ENCODE results near the gene ZBTB25. TPM values are rescaled to one million over a fixed set of nuclear protein-coding genes. Genes with fewer than 3 reads are reported as not detected.

The ZBTB25 gene
- total and polyA plus RNA-seq, 2 donors (not counting 1 experiment from before 2014, with no cell fraction given): 7.2 to 9.2 TPM

DNA sequence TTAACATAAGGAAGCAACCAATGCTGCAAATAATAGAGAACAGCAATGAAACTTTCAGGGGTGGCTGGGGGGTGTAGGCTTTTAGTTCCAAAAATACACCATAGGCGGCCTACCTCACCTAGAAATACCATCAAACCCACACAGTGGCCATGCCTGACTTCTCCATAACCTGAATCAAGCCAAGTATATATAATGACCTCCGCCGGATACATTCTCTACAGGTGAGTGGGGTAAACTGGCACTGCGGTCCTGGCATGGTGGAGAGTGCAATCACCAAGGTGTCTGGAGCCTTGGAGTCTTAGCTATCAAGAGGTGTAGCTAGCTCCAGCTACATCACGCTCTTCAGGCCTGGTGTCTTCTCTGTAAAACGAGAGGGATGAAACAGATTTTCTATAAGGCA lies 1.2 kb downstream of the ZBTB25 start:
- Histone ChIP-seq H3K27ac (ENCODE audit: insufficient read depth, low read length) (peak overlapping the region; percentile 98), H3K27me3 (ENCODE audit: control insufficient read depth, insufficient read depth, low read length) (no peaks in the 10 kb centered on the region), H3K9me3 (ENCODE audit: control insufficient read depth, insufficient read depth, low read depth, low read length) (no peaks in the 10 kb centered on the region), H3K36me3 (ENCODE audit: control insufficient read depth, insufficient read depth, low read length) (no peaks in the 10 kb centered on the region), H3K4me2 (ENCODE audit: extremely low read depth, insufficient read depth, low read length) (peak overlapping the region; percentile 86), H3K4me3 (replicated peaks in 1 of 4; ENCODE audit: control extremely low read depth in 1 of 4, insufficient read depth in 1 of 4, low read depth in 3 of 4, low read length in 4 of 4) (peak overlapping the region; percentile 73 to 92 (median 88)), H3K9ac (ENCODE audit: insufficient read depth, low read length) (peak overlapping the region; percentile 97), H3K4me1 (ENCODE audit: control insufficient read depth, extremely low read depth, insufficient read depth, low read length) (peaks cover 8% of the 10 kb centered on the region), H3K79me2 (ENCODE audit: control insufficient read depth, insufficient read depth, low read length) (peaks cover 42% of the 10 kb centered on the region), H4K20me1 (ENCODE audit: control insufficient read depth, extremely low read depth, insufficient read depth, low read length) (peaks cover 6% of the 10 kb centered on the region), H2AFZ (ENCODE audit: low read length) (no peak overlapping the region)
- TF ChIP-seq EZH2 (IDR thresholded peaks at IDR 0.05; ENCODE audit: low read length, missing control alignments): no peak
- TF ChIP-seq, protein P1, sequence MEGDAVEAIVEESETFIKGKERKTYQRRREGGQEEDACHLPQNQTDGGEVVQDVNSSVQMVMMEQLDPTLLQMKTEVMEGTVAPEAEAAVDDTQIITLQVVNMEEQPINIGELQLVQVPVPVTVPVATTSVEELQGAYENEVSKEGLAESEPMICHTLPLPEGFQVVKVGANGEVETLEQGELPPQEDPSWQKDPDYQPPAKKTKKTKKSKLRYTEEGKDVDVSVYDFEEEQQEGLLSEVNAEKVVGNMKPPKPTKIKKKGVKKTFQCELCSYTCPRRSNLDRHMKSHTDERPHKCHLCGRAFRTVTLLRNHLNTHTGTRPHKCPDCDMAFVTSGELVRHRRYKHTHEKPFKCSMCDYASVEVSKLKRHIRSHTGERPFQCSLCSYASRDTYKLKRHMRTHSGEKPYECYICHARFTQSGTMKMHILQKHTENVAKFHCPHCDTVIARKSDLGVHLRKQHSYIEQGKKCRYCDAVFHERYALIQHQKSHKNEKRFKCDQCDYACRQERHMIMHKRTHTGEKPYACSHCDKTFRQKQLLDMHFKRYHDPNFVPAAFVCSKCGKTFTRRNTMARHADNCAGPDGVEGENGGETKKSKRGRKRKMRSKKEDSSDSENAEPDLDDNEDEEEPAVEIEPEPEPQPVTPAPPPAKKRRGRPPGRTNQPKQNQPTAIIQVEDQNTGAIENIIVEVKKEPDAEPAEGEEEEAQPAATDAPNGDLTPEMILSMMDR (conservative IDR thresholded peaks at IDR 0.05 in 1 of 2, IDR thresholded peaks at IDR 0.05 in 1 of 2; ENCODE audit: low read depth in 1 of 2, low read length in 2 of 2): no peak
- no peak for DNase-seq (ENCODE audit: low read depth in 2 of 2)

DNA sequence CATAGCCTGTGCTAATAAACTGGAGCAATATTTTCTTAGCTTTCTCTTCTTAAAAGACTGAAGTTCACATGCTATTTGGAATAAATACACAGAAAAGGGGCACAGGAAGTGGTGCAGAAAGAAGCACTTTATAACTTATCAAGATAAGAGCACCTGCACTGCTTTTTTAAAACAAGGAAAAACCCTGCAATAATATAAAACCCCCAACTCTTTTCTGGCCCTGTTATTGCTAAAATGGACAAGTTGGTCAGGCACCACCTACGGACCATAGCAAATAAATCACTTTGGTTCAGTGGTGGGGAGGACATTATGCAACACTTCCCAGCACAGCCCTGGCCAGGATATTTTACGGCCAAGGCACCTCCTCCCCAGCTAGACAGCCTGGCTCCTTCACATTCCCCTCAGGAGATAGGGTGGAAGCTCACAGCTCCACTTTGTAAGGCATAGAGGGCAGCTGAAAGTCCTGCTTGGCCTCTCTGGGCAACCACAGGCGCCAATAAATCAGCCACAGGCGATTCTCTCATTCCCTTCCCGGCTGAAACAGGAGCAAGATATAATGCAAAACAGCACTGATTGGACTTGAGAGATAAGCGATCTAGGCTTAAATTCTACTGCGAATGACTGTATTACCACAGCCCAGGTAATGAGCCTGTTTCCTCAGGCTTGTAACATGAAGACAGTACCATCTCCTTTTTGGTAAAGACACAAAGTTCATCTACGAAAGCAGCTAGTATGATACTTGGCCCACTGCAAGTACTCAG lies 2.0 kb downstream of the ZBTB25 start:
- DNase-seq (ENCODE audit: low read depth in 2 of 2): peak; percentile 63 to 82
- peak overlapping the region; percentile 86 for H3K4me2 ChIP-seq (ENCODE audit: extremely low read depth, insufficient read depth, low read length)
- TF ChIP-seq EZH2 (IDR thresholded peaks at IDR 0.05; ENCODE audit: low read length, missing control alignments): no peak
- TF ChIP-seq, protein P1 (conservative IDR thresholded peaks at IDR 0.05 in 1 of 2, IDR thresholded peaks at IDR 0.05 in 1 of 2; ENCODE audit: low read depth in 1 of 2, low read length in 2 of 2): no peak
- no peaks in the 10 kb centered on the region for H3K36me3 ChIP-seq (ENCODE audit: control insufficient read depth, insufficient read depth, low read length)
- H3K79me2 ChIP-seq (ENCODE audit: control insufficient read depth, insufficient read depth, low read length): peaks cover 33% of the 10 kb centered on the region
- no peaks in the 10 kb centered on the region for H3K27me3 ChIP-seq (ENCODE audit: control insufficient read depth, insufficient read depth, low read length)
- H3K4me3 ChIP-seq (replicated peaks in 1 of 4; ENCODE audit: control extremely low read depth in 1 of 4, insufficient read depth in 1 of 4, low read depth in 3 of 4, low read length in 4 of 4): peak overlapping the region in 3 of 4 experiments; percentile 12 to 92 (median 86)
- no peak overlapping the region for H2AFZ ChIP-seq (ENCODE audit: low read length)
- peaks cover 6% of the 10 kb centered on the region for H3K4me1 ChIP-seq (ENCODE audit: control insufficient read depth, extremely low read depth, insufficient read depth, low read length)
- H3K9ac ChIP-seq (ENCODE audit: insufficient read depth, low read length): no peak overlapping the region
- peak overlapping the region; percentile 98 for H3K27ac ChIP-seq (ENCODE audit: insufficient read depth, low read length)
- H4K20me1 ChIP-seq (ENCODE audit: control insufficient read depth, extremely low read depth, insufficient read depth, low read length): peaks cover 4% of the 10 kb centered on the region
- H3K9me3 ChIP-seq (ENCODE audit: control insufficient read depth, insufficient read depth, low read depth, low read length): no peaks in the 10 kb centered on the region

DNA sequence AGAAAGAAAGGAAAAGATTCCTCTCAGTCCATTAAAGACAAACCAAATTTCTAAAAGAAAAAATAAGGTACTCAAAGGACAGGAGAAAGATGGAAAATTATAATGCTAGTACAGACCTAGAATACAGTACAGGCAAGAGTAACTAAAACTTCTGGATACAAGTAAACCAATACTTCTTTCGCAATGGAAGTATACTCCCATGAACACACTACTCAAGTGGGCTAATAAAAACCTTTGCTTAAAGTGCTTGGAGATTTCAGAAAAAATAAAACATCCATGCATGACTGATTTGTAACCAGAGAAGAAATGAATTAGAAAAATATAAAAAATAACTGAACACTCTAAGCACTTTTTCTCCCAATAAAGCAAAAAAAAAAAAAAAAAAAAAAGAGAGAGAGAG lies 3.5 kb downstream of the ZBTB25 start:
- Histone ChIP-seq H3K79me2 (ENCODE audit: control insufficient read depth, insufficient read depth, low read length) (peaks cover 19% of the 10 kb centered on the region), H3K9ac (ENCODE audit: insufficient read depth, low read length) (no peak overlapping the region), H3K4me3 (replicated peaks in 1 of 4; ENCODE audit: control extremely low read depth in 1 of 4, insufficient read depth in 1 of 4, low read depth in 3 of 4, low read length in 4 of 4) (no peak overlapping the region), H3K4me2 (ENCODE audit: extremely low read depth, insufficient read depth, low read length) (no peak overlapping the region), H3K4me1 (ENCODE audit: control insufficient read depth, extremely low read depth, insufficient read depth, low read length) (peaks cover 6% of the 10 kb centered on the region), H3K27ac (ENCODE audit: insufficient read depth, low read length) (no peak overlapping the region), H2AFZ (ENCODE audit: low read length) (no peak overlapping the region), H3K36me3 (ENCODE audit: control insufficient read depth, insufficient read depth, low read length) (no peaks in the 10 kb centered on the region), H4K20me1 (ENCODE audit: control insufficient read depth, extremely low read depth, insufficient read depth, low read length) (no peaks in the 10 kb centered on the region), H3K27me3 (ENCODE audit: control insufficient read depth, insufficient read depth, low read length) (no peaks in the 10 kb centered on the region), H3K9me3 (ENCODE audit: control insufficient read depth, insufficient read depth, low read depth, low read length) (no peaks in the 10 kb centered on the region)
- no peak for TF ChIP-seq EZH2 (IDR thresholded peaks at IDR 0.05; ENCODE audit: low read length, missing control alignments)
- TF ChIP-seq, protein P1 (conservative IDR thresholded peaks at IDR 0.05 in 1 of 2, IDR thresholded peaks at IDR 0.05 in 1 of 2; ENCODE audit: low read depth in 1 of 2, low read length in 2 of 2): no peak
- DNase-seq (ENCODE audit: low read depth in 2 of 2): peak in 1 of 2 donors; percentile 35
